Mucosa of gallbladder (tissue), 1 donor: ENCODE measurements around the gene ADNP2. TPM values are rescaled to one million over a fixed set of nuclear protein-coding genes. Genes with fewer than 3 reads are reported as not detected.
"Not testable (repeated sequence)": the region's sequence is repeated elsewhere in the genome, so short reads cannot be mapped to it uniquely, and the experiment has no call there.

Experiments
- DNase-seq: peaks from one replicate; pipeline ENCODE4 v3.0.0-alpha.2; 2020; ENCODE audit warnings: low spot score
- total RNA-seq: library from RNA; stranded (reverse); gene quantifications from one replicate; pipeline ENCODE4 v1.2.1, GENCODE V29; 2021
- donor health status: DM: no; HTN: no; CAD: no.

The ADNP2 gene
- total RNA-seq, 1 donor from 2014 or later: 16.2 TPM

- peak; percentile 90 for DNase-seq
Observed at GRCh38 chr18:80147418-80148325, 38.6 kb downstream of the ADNP2 start.

GRCh38 chr18:80148326-80149199, 39.5 kb downstream of the ADNP2 start:
- no peak for DNase-seq

GRCh38 chr18:80149667-80150066, 40.6 kb downstream of the ADNP2 start:
- no peak for DNase-seq

- DNase-seq: no peak
Observed at GRCh38 chr18:80154293-80154692, 45.2 kb downstream of the ADNP2 start.

- peak; percentile 77 for DNase-seq
Observed at GRCh38 chr18:80157708-80158343, 48.8 kb downstream of the ADNP2 start.

- no peak for DNase-seq
Observed at GRCh38 chr18:80158365-80158764, 49.3 kb downstream of the ADNP2 start.

- peak; percentile 34 for DNase-seq
Observed at GRCh38 chr18:80159713-80160636, 50.9 kb downstream of the ADNP2 start.

GRCh38 chr18:80161781-80162417, 52.8 kb downstream of the ADNP2 start:
- DNase-seq: no peak

- no peak for DNase-seq
Observed at GRCh38 chr18:80163183-80163582, 54.1 kb downstream of the ADNP2 start.

GRCh38 chr18:80164727-80165355, 55.8 kb downstream of the ADNP2 start:
- not testable (repeated sequence) for DNase-seq

- no peak for DNase-seq
Observed at GRCh38 chr18:80166240-80166639, 57.2 kb downstream of the ADNP2 start.

- no peak for DNase-seq
Observed at GRCh38 chr18:80166725-80167124, 57.7 kb downstream of the ADNP2 start.

- DNase-seq: no peak
Observed at GRCh38 chr18:80167331-80167730, 58.3 kb downstream of the ADNP2 start.

GRCh38 chr18:80167931-80168330, 58.9 kb downstream of the ADNP2 start:
- no peak for DNase-seq

GRCh38 chr18:80168346-80168745, 59.3 kb downstream of the ADNP2 start:
- DNase-seq: no peak

GRCh38 chr18:80168982-80169381, 59.9 kb downstream of the ADNP2 start:
- DNase-seq: no peak

- no peak for DNase-seq
Observed at GRCh38 chr18:80169607-80170006, 60.5 kb downstream of the ADNP2 start.

GRCh38 chr18:80170395-80171053, 61.5 kb downstream of the ADNP2 start:
- DNase-seq: no peak
